ENCODE results near the gene METTL3. TPM values are rescaled to one million over a fixed set of nuclear protein-coding genes. Genes with fewer than 3 reads are reported as not detected.

METTL3 gene
- total and polyA plus RNA-seq, 2 of the 13 experiments (the other 11 are each of a cell fraction or from before 2014, with no cell fraction given) = 123 to 130 TPM

GRCh38 chr14:21528381-21529348, 17.5 kb upstream of the METTL3 start (continued):
- no peak for TF ChIP-seq KDM1A (CRISPR knock-in tag; IDR thresholded peaks at IDR 0.05)
- no peak for TF ChIP-seq ZNF260 (CRISPR knock-in tag; IDR thresholded peaks at IDR 0.05; ENCODE audit: borderline replicate concordance, low read depth)
- TF ChIP-seq ZNF879 (CRISPR knock-in tag; IDR thresholded peaks at IDR 0.05) = no peak
- peak; percentile 80 for TF ChIP-seq PRDM10 (CRISPR knock-in tag; IDR thresholded peaks at IDR 0.05; ENCODE audit: low read depth)
- peak; percentile 78; the same call in 1 of the 2 replicates for TF ChIP-seq ZNF281 (CRISPR knock-in tag; IDR thresholded peaks at IDR 0.05; ENCODE audit: borderline replicate concordance)
- TF ChIP-seq PTBP1 (IDR thresholded peaks at IDR 0.05; ENCODE audit: low read depth, low read length, poor library complexity, severe bottlenecking) = no peak
- peak; percentile 77; the same call in 1 of the 2 replicates for TF ChIP-seq FOXJ3 (CRISPR knock-in tag; IDR thresholded peaks at IDR 0.05; ENCODE audit: borderline replicate concordance)
- peak; percentile 72 for TF ChIP-seq ZNF580 (CRISPR knock-in tag; IDR thresholded peaks at IDR 0.05; ENCODE audit: borderline replicate concordance, low read depth)
- TF ChIP-seq HOXA9 (CRISPR knock-in tag; IDR thresholded peaks at IDR 0.05; ENCODE audit: borderline replicate concordance) = no peak
- TF ChIP-seq ZNF770 (CRISPR knock-in tag; IDR thresholded peaks at IDR 0.05) = no peak
- no peak for TF ChIP-seq ATRX (CRISPR knock-in tag; IDR thresholded peaks at IDR 0.05; ENCODE audit: borderline replicate concordance)
- TF ChIP-seq MAFG (CRISPR knock-in tag; IDR thresholded peaks at IDR 0.05) = no peak
- TF ChIP-seq KAT2B (IDR thresholded peaks at IDR 0.05; ENCODE audit: borderline replicate concordance, low read depth, low read length) = no peak
- TF ChIP-seq STAT6 (CRISPR knock-in tag; IDR thresholded peaks at IDR 0.05; ENCODE audit: borderline replicate concordance) = no peak
- TF ChIP-seq PHF5A (CRISPR knock-in tag; IDR thresholded peaks at IDR 0.05; ENCODE audit: low read depth, unreplicated experiment) = peak; percentile 95
- TF ChIP-seq ZNF24 (IDR thresholded peaks at IDR 0.05) = no peak
